HG02642 (cell line): ENCODE data around the gene SUMO4.

Experiments used
- ATAC-seq: cut with Tn5 transposase; IDR thresholded peaks from one replicate; pipeline ENCODE4 v1.9.1; 2021; ENCODE audit warnings: mild to moderate bottlenecking; ENCODE audit not compliant: unreplicated experiment, poor library complexity

The SUMO4 gene

DNA sequence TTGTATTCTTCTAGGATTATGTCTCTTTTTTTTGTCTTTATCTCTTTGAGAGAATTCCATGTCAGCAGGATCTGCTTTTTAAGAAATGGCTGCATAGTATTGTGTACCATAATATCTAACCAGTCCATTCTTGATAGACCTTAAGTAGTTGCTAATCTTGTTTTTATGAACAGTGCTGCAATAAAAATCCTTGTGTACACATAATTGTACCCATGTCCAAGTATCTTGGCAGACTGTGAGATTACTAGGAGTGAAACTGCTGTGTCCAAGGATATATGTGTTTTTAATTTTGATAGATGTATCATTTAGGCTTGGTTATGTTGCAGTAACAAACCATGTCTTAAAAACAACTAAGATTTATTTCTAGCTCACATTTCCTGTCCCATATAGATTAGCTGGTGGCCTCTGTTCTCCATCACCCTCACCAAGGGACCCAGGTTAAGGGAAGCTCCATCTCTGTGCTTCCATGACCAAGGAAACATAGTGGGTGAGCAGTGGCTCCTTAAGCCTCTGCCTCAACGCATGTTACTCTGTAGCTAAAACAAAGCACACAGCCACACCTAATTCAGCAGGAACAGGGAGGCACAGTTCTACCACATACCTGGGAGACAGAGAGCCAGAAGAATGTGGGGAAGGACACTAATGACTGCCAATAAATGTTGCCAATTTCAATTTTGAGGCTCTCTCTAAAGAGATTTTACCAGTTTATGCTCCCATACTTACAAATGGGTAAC is 12.1 kb upstream of the SUMO4 start:
- ATAC-seq: no peak

DNA sequence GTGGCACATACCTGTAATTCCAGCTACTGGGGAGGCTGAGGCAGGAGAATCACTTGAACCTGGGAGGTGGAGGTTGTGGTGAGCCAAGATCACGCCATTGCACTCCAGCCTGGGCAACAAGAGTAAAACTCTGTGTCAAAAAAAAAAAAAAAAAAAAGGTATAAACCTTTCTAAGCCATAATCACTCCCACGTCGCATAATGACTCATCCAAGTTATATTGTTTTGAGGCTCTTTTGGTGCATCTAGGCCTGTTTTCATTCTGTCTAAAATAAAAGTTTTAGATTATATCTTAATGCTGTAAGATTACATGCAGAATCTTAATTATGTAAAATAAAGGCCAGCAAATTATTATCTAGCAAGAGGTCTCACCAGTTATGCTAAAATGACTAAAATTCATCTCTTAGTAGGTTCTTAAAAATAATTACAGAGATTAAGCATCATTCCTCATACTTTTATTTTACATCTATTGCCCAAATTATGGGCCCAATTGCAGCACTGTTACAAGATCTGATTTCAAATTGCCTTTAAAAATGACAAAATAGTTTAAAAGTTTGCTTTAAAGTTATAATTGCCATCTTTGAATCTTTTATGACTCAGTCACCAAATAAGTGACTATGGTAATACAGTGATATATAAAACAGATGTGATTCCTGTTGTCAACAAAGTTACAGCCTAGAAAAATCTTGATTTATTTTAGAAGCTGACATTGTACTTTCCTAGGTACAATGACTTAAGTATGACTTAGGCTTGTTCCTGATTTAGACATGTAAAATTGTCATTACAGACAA is 10.4 kb upstream of the SUMO4 start:
- no peak for ATAC-seq

- ATAC-seq: no peak
Measured at GRCh38 chr6:149392093-149392492, 8.0 kb upstream of the SUMO4 start.

DNA sequence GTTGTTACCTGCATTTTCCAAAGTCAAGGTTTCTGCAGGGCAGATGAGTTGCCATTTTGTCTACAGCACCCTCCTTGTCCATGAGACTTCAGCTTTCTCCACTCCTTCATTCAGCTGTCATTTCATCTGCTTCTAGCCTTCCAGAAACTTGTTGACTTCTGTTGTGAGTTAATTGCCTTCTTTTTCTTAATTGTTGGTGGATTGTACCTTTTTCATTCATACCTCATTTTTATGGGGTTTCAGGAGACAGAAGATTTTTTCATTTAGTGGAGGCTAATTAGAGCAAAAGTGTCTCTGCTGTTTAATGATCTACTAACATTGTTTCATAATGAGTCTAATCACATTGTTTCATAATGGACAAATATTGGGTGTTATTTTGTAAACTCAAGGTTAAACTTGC is 7.5 kb upstream of the SUMO4 start:
- ATAC-seq: no peak

DNA sequence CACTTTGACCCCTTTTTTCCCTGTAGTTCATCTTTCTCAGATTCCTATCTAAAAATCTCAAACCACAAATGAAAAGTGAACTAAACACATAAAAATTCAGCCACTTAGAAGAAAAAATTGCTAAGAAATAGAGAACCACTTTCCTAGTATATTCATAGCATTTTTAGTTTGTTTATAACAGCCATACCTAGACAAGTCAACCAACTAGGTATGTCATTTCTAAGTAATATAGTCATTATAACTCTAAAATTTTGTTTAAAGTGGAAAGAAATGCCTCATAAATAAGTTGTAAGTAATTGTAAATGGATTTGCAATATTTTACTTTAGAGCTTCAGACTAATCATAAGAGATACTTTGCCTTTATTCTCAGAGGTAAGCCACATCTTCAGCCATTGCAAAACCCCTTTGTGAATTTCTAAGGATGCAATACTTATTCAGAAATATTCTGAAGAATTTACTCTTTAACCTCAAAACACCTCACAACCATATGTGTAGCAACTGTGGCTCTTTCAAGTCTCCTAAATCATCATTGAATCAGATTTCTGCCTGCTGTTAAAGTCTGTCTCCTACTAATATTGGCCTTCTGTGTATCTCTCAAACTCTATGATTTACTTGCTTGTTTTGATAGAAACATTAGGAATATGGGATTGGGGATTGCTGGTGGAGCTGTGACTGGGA is 6.9 kb upstream of the SUMO4 start:
- ATAC-seq: no peak

- ATAC-seq: no peak
Measured at GRCh38 chr6:149395185-149395584, 4.9 kb upstream of the SUMO4 start.

GRCh38 chr6:149397384-149397783 is 2.7 kb upstream of the SUMO4 start:
- no peak for ATAC-seq

- no peak for ATAC-seq
Measured at GRCh38 chr6:149403534-149403933, 3.5 kb downstream of the SUMO4 start.

- ATAC-seq: no peak
Measured at GRCh38 chr6:149405823-149406765, 6.0 kb downstream of the SUMO4 start.

DNA sequence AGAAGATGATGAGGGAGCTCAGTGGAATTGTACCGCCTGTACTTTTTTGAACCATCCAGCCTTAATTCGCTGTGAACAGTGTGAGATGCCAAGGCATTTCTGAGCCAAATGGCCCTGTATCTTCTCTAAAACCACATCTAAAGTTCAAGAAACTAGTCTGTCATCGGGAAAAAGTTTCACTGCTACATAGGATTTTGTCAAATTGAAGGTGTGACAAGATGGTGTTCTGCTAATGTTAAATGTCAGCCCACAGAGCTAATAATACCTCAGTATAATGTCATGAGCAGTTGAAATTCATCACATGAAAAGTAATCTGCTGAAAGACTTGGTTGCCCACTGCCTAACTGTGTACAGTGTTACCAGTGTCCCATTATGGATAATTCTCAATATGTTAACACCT is 9.6 kb downstream of the SUMO4 start:
- ATAC-seq: no peak

DNA sequence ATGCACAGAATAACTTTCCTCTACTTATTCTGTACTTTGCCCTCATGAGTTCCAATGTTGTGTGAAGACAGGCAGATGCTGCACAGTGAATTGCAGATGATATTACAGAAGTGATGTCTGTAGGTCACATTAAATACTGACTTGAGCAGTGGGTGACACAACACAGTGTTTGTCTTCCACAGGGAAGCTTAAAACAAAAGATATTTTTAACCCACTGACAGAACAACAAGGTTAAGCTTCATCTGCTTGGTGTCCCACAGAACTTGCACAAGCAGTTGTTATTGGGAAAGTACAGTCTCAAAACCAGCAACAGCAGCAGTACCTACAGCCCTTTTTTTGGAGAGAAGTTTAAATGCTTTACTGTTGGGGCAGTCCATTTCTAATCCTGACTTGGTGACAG is 10.5 kb downstream of the SUMO4 start:
- ATAC-seq: no peak

DNA sequence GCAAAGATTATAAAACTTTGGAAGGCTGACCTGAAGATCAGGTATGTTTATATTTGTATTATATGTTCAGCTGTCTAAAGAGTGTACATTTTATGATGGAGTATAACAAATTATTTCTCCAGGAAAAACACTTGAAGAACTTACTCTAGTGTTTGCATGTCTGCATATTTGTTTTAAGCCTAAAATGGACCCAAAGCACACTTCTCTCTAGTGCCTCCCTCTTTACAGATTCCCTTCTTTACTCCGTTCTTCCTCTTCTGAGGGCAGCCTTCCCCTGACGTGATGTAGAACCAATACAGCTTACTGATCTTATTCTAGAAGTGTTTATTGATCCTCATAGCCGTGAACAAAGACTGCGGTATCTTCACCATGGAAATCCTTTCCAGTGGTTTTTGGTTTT is 13.9 kb downstream of the SUMO4 start:
- ATAC-seq: no peak

DNA sequence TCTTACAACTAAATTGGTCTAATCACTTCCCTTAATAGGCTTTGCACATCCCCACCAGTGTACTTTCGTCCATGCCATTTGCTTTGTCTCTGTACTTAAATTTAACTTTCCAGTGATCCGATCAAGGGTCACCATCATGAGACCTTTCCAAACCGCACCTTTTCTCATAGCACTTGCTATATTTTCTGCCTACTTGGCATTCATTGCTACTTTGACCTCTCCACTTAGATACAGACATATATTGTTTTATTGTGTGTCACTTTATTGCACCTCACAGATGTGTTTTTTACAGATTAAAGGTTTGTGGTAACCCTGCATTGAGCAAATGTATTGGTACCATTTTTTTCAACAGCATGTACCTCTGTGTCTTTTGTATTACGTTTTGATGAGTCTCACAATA is 14.8 kb downstream of the SUMO4 start:
- no peak for ATAC-seq

DNA sequence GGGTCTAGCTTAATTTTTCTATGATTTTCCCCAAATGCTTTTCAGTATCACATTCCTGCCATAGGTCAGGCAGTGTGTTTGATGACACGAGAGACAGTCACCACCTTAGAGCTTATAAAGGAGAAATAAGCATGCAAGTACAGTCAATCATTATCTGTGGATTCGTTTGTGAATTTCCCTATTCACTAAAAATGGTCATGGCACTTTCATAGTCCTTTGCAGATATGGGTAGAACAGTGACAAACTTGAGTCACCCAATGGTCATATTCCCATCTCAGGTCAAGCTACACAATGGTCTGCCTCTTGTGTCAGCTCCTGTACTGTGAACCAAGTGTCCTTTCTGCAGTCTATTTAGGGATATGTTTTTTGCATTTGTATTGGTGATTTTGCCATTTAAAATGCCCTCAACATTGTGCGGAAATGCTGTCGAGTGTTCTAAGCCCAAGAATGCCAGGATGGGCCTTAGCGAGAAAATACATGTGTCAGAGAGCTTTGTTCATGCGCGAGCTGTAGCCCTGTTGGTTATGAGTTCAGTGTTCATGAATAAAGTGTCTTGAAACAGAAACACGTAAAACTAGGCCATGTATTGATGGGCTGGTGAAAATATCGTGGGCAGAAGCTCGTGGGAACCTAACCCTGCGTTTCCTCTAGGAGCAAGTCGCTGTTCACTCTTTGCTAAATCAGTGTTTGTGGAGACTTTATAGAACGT is 19.8 kb downstream of the SUMO4 start:
- ATAC-seq: no peak

GRCh38 chr6:149421132-149421531 is 21.1 kb downstream of the SUMO4 start:
- ATAC-seq: no peak

DNA sequence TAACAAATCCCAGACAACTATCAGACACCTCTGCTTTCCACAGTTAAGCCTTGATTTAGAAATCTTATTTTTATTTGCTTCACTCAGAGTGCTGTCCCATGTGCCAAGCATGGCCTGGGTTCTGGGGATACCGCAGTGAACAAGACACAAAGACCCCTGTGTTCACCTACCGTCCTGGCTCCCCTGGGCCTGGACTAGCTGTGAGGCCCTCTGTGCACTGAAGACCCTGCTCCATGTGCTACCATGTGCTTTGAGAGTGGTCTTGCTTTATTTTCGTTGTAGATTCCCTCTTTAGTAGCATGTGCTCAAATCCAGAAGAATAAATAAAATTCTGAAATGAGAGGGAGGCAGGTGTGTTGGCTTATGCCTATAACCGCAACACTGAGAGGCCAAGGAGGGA is 22.5 kb downstream of the SUMO4 start:
- no peak for ATAC-seq

DNA sequence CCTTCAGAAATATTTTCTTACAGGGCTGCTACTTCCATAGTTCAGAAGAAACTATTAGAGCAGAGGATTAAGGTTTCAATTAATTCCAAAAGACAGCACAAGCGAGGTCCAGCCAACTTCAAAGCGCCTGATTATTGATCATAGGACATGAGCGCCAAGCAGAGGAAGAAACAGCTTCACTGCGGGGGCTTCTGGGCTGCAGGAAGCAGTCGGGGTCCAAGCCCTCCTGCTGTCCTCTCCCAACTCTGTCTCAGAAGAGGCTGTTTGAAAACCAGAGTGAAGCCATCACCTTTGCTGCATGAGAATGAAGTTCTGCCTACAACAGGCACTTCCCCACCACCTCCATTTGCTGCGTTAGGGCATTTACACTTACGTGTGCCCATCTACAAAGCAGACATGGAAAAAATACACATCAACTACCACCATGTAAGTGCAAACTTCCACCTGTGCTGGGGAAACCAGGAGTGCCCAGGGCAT is 23.9 kb downstream of the SUMO4 start:
- ATAC-seq: no peak

- ATAC-seq: no peak
Measured at GRCh38 chr6:149425224-149425623, 25.2 kb downstream of the SUMO4 start.

- no peak for ATAC-seq
Measured at GRCh38 chr6:149425754-149426153, 25.7 kb downstream of the SUMO4 start.

- no peak for ATAC-seq
Measured at GRCh38 chr6:149428606-149429005, 28.5 kb downstream of the SUMO4 start.
